Fibroblast of skin of scalp (primary cell): ENCODE measurements around the gene HOXD13.
A peak's percentile ranks its signal among the peaks of the same experiment; 100 is the strongest.

Source experiments
- DNase-seq: peaks from one replicate; pipeline ENCODE4 v3.0.0-alpha.2; 2013

Gene HOXD13

DNA sequence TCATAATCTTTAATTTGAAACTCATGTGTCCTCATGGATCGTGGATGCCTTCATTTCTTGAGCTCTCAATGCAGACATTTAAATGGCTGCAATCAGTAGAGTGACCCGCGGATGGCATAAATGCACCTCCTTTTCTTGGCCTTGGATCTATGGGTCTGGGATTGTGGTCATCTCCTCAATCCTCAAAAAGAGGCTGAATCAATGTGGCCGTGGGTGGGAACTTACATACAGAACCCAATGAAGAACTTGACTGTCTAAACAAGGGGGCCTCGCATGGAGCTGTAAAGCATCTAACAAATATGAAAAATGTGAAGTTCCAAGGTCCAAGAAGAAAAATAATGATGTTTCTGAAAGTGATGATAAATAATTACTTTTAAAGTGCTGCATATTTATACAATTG lies 2.9 kb downstream of the HOXD13 start:
- no peak for DNase-seq

DNA sequence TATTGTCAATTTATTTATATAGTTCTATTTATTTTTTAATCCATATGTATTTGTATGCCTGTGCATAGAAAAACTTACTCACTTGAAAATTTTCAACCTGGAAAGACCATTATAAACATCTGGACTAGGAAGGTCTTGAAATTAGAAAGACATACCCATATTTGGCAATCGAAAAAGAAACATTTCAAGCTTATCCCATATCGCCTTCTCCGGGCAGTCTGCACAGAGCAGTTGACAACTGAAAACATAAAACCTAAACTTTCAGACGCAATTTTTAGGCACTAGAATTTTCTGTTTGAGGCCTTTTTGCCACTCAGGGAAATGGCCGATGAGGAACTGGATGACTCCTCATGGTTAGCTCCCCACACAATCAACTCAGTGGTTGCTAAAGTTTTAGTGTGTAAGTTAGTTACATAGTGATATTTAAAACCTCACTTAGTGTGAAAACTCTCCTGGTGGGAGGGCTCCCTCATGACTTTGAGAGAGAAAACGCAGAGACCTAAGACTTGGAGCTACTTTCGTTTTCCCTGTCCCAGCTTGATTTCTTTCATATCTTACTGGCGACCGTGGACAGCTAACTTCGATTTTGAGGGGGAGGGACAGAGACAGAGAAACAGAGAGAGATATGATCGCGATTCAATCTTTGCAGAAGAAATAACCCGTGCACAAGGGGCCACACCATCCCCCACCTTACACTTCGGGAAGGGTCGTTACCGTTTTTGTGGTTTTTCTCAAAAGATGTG lies 3.9 kb downstream of the HOXD13 start:
- no peak for DNase-seq

DNA sequence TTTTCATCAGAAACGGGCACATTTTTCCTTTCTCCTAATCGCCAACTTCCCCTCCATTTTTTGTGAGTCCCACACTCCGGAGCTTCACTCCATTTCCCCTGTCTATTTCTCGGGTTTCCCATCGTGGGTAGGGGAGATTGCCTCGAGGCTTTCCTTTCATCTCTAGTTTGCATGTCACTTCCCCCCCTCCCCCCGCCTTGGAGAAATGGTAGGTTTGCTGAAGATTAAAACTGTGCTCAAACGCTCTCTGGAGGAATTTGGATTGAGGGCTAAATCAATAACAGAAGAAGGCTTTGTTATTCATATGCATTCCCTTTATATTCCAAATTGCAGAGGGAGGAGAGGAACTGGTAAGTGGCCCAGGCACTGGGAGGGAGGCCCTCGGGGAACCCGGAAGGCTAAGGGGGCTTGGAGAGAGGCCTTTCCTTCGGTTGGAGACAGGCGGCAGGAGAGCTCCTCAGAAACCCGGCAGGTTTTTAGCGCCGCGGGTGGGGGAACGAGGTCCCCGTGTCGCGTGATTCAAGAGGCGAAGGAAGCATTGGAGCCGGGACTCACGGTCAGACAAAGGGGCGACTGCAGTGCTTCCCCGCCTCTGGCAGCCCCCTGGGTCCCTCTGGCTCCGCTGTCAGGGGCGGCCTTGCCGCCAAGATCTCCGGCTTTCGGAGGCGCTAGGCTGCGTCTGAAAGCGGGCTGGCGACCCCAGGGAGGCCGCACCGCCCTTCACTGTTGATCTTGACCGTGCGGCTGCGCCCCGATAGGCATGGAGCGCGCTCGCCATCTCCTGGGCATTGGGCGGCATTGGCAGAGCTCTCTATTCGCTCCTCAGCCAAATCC lies 4.7 kb downstream of the HOXD13 start:
- peak; percentile 70 for DNase-seq

DNA sequence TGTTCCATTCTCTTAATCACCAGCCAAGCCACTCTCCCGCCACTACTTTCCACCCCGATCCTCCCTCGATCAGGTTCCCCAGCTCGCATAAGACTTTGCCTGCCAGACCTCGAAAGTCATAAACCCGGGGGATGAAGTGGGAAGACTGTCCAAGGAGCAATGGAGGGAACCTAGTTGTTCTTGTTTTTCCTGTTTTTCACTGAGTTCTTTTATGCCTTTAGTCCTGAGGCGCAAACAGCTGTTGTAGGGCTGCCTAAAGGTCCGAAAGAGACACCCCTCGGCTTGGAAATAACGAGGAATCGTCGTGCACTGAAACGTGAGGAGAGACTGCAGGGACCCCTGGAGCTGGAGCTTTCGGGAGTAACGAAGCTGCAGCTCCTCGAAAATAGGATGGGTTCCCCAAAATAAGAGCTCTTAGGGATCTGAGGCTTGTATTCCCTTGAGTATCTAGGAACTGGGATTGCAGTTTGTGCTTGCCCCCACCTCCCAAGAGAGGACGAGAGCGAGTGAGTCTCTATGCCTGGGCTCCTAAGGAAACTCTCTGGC lies 5.4 kb downstream of the HOXD13 start:
- no peak for DNase-seq

DNA sequence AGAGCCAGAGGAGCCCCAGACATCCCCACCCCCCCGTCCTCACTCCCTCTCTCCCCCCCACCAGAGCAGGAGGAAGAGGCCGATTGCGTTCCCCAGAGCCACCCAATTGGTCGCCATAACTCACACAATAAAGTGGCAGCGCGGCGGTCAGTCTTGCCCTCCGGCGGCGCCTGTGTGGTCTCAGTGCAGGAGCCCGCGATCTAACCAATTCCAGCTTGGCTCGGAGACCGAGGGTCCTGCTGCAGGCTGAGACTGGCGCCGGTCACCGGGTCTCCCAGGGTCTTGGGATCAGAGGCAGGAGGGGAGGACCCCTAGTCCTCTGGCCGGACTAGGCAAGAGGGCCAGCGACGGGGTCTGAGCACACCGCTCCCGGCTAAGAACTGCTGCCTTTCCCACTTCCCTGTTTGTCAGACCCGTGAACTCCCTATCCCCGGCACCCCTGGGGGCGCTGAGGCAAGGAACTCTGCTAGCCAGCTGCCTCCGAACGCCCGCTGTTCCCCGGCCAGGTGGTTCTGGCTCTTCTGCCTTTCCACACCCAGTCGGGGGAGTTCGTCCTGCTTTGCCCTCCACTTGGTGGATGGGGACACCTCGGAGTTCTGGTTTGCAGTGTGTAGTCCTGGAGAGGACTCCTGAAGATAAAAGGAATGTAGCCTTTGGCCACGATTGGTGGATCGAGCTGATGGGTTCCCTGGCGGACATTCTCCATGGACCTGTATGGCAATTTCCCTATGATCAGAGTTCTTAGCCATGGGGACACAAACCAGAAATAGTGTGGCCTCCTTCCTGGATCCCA lies 6.0 kb downstream of the HOXD13 start:
- no peak for DNase-seq

DNA sequence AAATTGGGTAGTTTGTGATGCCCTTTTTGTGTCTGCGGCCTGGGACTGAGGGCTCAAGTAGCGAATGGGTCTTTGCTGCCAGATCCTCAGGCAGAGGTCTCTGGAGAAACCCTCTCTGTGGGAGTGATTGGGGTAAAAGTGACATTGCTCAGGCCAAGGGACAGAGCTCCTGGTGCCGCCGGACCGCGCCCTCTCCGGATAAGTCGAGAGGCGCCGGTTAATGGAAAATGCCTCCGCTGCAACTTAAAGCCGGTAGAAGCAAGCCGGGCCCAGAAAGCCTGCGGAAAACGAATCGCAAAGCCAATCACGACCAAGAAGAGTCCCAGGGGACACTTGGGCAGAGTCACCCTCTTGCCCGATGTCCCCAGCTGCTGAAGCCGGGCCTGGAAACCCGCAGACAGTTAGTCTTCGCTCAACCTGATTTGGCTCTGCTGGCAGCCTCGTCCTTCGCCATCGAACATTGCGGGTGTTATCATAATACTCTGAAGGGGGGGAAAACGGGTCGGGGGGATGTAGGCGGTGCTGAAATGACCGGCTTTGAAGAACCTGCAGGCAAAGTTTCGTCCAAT lies 6.7 kb downstream of the HOXD13 start:
- no peak for DNase-seq

DNA sequence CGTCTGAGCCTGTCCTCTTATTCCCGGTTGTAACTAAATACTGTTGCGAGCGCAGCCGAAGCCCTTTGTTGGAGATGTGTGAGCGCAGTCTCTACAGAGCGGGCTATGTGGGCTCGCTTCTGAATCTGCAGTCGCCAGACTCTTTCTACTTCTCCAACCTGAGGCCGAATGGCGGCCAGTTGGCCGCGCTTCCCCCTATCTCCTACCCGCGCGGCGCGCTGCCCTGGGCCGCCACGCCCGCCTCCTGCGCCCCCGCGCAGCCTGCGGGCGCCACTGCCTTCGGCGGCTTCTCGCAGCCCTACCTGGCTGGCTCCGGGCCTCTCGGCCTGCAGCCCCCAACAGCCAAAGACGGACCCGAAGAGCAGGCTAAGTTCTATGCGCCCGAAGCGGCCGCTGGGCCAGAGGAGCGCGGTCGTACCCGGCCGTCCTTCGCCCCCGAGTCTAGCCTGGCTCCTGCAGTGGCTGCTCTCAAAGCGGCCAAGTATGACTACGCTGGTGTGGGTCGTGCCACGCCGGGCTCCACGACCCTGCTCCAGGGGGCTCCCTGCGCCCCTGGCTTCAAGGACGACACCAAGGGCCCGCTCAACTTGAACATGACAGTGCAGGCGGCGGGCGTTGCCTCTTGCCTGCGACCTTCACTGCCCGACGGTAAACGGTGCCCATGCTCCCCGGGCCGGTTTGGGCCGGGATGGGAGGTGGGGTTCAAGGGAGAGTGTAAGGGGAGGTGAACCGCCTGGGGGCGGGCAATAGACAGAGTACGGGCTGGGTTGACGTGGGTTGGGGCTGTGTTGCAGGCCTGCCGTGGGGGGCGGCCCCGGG lies 7.4 kb downstream of the HOXD13 start, which contains the start of gene HOXD12:
HOXD12 (plus strand) TSS at position 68 of the 819 bp plus-strand sequence; CDS start at position 75, 7 bp downstream.
- DNase-seq, result no peak

DNA sequence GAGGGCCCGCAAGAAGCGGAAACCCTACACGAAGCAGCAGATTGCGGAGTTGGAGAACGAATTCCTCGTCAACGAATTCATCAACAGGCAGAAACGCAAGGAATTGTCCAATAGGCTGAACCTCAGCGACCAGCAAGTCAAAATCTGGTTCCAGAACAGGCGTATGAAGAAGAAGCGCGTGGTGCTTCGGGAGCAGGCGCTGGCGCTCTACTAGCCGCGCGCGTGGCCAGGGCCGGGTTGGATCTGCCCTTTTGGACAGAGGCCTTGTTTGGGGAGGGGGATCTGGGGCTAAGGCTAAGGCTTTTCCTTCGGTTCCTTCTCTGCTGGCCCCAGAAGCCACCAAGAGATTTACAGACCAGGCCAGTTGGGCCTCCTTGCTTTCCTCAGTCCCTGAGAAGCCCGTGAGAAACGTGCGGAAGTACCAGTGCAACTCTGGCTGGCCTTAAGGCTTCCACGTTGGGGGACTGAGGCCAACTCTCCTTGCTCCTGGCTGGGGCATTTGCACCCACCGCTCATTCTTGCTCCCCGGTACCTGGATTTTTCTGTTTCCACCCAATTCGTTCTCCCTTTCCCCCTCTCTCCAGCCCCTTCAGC lies 8.1 kb downstream of the HOXD13 start:
- DNase-seq, result no peak

DNA sequence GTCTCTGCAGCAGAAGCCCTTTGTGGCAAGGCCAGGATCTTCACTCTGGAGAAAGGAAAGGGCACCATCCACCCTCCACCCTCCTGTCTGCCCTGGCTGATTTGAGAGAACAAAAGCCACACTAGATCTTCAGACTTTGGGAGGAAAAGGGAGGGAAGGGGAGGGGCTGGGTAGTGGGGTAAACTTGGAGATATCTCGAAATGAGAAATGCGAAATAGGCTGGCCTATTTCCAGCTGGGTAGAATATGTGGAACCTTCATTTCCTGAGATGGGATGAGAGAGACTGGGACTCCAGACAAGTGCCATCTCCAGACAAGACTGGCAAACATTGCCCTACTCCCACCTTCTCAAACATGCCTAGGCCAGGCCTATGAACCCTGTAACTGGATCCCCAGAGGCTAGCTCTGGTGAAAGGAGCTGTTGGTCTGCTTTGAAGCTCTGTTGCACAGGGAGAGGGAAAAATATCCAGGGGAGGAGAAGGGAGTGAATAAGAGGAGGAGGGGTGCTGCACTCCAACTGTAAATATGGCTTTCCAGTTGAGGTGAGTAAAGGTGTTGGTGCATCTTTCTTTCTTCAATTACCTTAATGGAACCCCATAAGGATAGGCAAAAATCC lies 8.8 kb downstream of the HOXD13 start:
- DNase-seq, result no peak

DNA sequence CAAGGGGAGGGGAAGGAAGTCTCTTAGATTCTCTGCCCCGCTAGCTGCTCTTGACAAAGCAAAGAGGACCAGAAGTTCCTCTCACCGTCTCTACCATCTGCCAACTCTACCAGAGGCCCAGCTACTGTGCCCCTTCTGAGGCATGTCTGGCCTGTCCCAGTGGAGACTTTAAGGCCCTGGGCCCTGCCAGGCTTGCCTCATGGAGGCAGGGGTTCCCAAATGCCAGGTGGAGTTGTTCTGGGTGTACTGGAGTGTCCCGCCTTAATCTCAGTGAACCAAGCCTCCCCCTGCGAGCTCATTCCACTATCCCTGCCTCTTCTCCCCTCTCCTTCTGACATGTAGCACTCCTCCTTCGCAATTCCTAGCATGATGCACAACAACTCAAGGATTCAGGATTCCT lies 9.3 kb downstream of the HOXD13 start:
- no peak for DNase-seq

DNA sequence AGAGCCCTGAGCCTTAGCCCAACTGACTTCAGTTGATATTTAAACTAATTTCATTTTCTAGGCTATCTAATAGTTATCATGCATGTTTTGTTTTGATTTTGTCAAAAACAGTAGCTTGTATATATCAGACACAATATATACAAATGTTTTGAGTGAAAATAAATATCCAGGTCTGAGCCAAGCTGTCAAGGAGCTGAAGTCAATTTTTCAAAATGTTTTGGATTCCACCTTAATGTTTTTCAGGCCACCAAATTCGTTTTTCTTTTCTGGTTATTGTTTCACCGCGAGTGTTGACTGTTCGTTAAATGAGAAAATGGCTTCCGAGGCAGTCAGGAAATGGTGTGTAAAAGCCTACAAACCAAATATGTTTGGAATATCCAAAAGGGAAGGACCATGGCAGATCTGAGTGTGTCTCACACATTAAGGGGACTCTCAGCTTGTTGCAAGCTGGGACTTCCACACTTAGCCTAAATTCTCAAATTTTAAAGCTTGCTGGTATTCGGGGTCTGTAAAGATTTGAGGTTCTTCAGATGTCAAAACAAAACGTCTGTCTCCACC lies 9.9 kb downstream of the HOXD13 start:
- no peak for DNase-seq

DNA sequence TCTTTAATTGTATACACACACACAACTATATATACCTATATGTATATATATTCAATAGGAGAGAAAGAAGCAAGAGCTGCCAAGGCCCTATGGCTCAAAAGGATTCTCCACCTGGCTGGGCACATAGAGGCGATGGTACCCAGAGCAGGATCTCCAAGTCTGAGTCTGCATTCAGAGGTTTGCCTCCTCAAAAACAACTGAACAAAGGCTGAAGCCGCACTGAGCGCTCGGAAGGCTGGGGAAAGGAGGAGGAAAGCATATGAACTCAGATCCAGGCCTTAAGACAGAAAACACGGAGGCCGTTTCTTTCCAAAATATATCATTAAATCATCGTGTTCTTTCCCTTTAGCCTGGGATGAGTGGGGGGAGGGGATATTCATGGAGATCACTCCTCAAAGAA lies 10.7 kb downstream of the HOXD13 start:
- DNase-seq, result no peak

DNA sequence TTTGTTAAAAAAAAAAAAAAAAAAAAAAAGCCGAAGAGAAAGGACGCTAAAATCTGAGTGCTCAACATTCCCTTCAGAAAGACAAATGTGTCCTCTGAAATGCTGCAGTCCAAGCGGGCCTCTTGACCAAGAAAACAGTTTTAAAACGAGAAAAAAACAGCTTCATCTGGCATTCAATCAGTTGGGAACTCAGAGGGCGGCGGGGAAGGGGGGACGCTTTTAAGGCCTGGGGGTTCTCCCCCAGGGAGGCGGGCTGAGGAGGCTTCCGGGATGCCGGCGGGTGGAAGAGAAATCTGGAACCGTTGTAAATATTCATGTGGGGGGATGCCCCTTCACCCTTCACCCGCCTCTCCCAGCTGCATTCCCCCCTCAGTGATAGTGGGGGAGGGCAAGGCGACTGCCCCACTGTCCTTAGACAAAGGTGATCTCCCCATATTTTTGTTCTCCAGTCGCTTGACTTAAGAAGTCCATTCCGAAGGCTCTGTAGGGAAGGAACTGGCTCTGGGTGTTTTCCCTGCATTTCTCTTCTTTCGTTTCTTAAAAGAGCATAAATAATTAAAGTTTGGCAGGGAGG lies 11.3 kb downstream of the HOXD13 start:
- no peak for DNase-seq

DNA sequence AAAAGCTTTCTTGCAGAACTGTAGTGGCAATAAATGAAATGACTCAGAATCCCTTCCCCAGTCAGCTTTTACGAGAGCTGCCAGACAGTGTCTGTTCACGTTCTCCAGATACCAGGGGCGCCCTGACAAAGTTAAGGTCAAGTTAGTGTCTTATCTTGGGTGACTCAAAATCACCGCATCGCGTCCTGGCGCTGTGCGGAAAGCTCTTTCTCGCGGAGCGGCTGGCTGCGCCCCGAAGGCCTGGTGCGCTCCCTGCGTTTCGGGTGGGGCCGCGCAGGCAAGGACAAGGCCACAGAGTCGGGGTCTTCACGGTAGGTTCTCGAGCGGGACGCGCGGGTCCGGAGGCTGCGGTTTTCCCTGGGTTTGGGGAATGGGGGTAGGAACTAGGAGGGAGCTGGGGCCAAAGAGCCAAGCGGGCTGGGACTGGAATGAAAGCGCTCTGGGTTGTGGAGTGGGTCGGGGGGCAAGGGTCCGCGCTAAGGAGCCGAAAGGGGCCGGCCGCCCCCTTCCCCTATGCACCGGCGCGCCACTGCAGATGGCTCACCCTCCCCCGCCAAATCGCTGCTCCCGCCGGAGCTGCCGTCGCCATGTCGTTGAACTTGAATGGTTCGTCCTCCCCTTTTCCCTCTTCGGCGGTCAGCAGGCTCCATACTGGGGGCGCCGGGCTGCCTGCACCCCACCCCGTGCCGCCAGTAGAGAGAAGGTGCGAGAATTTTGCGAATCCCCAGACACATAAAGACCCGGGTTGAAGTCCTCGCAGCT lies 12.0 kb downstream of the HOXD13 start:
- DNase-seq, result peak; percentile 51

DNA sequence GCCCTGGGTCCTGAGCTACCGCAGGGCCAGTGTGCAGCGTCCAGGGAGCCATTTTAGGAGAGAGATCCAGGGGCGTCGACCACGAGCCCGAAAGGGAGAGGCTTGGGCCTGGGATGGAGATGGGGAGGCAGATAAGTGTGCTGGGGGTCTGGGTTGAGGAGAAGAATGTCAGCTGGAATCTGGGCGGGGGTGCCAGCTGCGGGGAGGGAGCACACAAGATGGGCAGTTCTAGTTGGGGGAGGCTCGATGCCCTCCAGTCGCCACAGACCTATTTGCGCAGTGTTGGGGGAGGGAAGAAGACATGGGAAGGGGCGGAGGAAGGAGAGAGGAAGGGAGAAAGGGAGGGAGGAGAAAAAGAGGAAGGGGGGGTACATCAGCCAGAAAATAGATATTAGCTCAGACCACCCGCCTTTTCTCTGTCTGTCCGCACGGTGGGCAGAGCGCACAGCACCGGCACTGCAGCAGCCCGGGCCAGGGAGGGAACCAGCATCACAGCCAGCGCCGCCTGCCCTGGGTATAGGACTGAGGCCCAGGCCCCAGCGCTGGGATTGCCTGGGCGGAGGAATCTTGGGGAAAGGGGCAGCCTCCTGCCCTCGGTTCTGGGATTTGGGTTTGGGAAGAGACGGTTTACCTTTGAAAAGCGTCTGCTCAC lies 12.7 kb downstream of the HOXD13 start:
- DNase-seq, result no peak

DNA sequence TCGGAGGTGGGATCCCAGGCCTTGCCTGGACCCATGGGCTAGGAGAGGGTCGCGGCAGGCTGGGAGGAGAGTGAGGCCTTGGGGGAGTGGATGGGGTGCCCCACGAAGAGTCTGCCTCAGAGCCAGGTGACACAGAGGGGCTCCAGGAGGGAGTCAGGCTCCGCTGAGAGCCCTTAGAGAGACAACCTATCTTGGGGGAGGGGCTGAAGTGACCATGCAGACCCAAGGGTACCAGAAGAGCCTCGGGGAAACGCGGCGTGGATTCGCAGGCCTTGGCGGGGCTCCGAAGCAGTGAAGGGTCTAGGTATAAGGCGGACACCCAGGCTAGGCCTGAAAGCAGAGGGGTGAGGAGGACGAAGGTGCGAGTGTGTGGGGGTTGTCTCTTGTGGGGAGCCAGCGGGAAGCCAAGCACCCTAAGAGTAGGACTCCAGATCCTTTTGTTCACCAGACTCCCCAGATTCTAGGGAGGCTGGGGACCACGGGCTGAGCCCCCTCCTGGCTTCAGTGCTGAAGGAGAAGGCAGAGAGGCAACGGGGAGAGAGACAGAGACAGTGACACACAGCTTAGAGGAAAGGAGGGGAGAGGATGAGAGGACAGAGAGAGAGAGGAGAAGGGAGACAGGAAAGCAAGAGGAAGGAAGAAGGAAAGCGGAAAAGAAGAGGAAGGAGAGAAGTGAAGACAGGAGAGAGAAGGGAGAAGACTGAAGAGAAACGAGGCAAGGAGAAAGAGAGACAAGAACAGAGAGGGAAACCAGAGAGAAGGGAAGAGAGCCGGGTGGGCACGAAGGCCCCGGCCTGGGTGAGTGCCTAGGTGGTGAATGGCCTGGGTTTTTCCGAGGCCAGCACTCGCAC lies 13.4 kb downstream of the HOXD13 start:
- no peak for DNase-seq
